ENCODE data around the gene ANTXRL. TPM values are rescaled to one million over a fixed set of nuclear protein-coding genes. Genes with fewer than 3 reads are reported as not detected.
"Not testable (repeated sequence)": the region's sequence is repeated elsewhere in the genome, so short reads cannot be mapped to it uniquely, and the experiment has no call there.

ANTXRL gene
- total RNA-seq, 6 donors from 2014 or later: not detected

DNA sequence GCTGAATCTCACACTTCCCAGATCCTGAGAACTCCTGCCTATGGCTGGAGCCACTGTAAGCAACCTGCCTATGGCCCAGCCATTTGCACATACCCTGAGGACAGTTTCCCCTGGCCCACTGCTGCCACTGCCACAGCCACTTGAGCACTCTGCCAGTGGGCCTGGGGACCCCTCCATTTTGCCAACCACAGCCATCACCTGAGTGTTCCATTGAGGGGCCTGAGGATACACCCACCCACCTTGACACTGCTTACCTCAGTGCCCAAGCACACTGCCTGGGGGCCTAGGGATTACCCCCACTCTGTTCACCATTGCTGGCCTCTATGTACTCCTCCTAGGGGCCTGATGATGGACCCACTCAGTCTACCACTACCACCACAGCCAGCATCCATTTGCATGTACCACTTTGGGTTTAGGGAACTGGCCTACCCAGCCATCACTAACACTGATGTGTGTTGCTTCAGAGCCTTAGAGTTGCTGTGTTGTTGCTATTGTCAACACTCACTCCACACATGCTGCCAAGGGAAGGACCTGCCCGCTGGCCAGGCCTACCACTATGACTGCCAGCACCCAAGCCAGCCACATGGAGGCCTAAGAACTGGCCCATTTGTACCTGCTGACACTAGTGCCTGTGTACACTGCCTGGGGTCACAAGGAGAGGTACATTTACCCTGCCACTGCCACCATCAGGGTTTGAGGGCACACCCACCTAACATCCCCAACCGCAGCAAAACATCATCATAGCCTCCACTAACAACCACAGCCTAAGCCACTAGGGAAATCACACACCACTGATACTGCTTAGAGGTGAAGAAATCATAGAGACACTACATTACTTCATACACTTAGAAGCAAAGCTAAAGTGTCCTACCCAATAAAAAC lies 45.9 kb upstream of the ANTXRL start:
- Histone ChIP-seq H3K27ac (no peak overlapping the region), H3K36me3 (no peaks in the 10 kb centered on the region), H3K4me1 (no peaks in the 10 kb centered on the region), H3K27me3 (no peaks in the 10 kb centered on the region), H3K9me3 (peaks cover 0 to 5% (median 2%) of the 10 kb centered on the region in 4 donors), H3K4me3 (no peak overlapping the region)
- WGBS, 2 donors: 88 to 93% methylated on average over 2 of the region's 2 CpGs
- DNase-seq (peak in 1 of 2 donors; percentile 2), ATAC-seq (ENCODE audit: low FRiP score in 2 of 2) (peak in 1 of 2 donors; percentile 50)
- TF ChIP-seq POLR2A (IDR thresholded peaks at IDR 0.05) (no peak), POLR2AphosphoS5 (IDR thresholded peaks at IDR 0.05) (no peak), EP300 (IDR thresholded peaks at IDR 0.05) (no peak)
- TF ChIP-seq, protein P1, sequence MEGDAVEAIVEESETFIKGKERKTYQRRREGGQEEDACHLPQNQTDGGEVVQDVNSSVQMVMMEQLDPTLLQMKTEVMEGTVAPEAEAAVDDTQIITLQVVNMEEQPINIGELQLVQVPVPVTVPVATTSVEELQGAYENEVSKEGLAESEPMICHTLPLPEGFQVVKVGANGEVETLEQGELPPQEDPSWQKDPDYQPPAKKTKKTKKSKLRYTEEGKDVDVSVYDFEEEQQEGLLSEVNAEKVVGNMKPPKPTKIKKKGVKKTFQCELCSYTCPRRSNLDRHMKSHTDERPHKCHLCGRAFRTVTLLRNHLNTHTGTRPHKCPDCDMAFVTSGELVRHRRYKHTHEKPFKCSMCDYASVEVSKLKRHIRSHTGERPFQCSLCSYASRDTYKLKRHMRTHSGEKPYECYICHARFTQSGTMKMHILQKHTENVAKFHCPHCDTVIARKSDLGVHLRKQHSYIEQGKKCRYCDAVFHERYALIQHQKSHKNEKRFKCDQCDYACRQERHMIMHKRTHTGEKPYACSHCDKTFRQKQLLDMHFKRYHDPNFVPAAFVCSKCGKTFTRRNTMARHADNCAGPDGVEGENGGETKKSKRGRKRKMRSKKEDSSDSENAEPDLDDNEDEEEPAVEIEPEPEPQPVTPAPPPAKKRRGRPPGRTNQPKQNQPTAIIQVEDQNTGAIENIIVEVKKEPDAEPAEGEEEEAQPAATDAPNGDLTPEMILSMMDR (IDR thresholded peaks at IDR 0.05): no peak

- TF ChIP-seq, protein P1 (IDR thresholded peaks at IDR 0.05): no peak
- no peak for TF ChIP-seq POLR2A (IDR thresholded peaks at IDR 0.05)
- no peak for TF ChIP-seq EP300 (IDR thresholded peaks at IDR 0.05)
- no peak for TF ChIP-seq POLR2AphosphoS5 (IDR thresholded peaks at IDR 0.05)
- DNase-seq (peak in 1 of 2 donors; percentile 10), ATAC-seq (ENCODE audit: low FRiP score in 2 of 2) (no peak)
- peaks cover 0 to 5% (median 2%) of the 10 kb centered on the region in 4 donors for H3K9me3 ChIP-seq
- 87 to 91% methylated on average over 9 of the region's 9 CpGs for WGBS, 2 donors
- no peaks in the 10 kb centered on the region for H3K4me1 ChIP-seq
- no peaks in the 10 kb centered on the region for H3K36me3 ChIP-seq
- no peak overlapping the region for H3K27ac ChIP-seq
- no peak overlapping the region for H3K4me3 ChIP-seq
- no peaks in the 10 kb centered on the region for H3K27me3 ChIP-seq
Measured at GRCh38 chr10:46245381-46245900, 41.4 kb upstream of the ANTXRL start.

GRCh38 chr10:46246400-46247180 lies 40.2 kb upstream of the ANTXRL start:
- not testable (repeated sequence) for H3K36me3 ChIP-seq, H3K27ac ChIP-seq, H3K4me3 ChIP-seq, H3K4me1 ChIP-seq, H3K27me3 ChIP-seq, DNase-seq, H3K9me3 ChIP-seq
- WGBS, 2 donors: 71 to 72% methylated on average over 4 to 10 of the region's 10 CpGs
- ATAC-seq (ENCODE audit: low FRiP score in 2 of 2): peak; percentile 15 to 19

GRCh38 chr10:46247181-46247475 lies 39.7 kb upstream of the ANTXRL start:
- Histone ChIP-seq H3K27me3 (no peaks in the 10 kb centered on the region), H3K4me3 (no peak overlapping the region), H3K27ac (no peak overlapping the region), H3K36me3 (no peaks in the 10 kb centered on the region), H3K4me1 (no peaks in the 10 kb centered on the region), H3K9me3 (peaks cover 0 to 4% (median 1%) of the 10 kb centered on the region in 4 donors)
- ATAC-seq (ENCODE audit: low FRiP score in 2 of 2): no peak
- TF ChIP-seq POLR2AphosphoS5 (IDR thresholded peaks at IDR 0.05): no peak
- no peak for TF ChIP-seq EP300 (IDR thresholded peaks at IDR 0.05)
- TF ChIP-seq, protein P1 (IDR thresholded peaks at IDR 0.05): no peak
- TF ChIP-seq POLR2A (IDR thresholded peaks at IDR 0.05): no peak
- DNase-seq: no peak
- 87 to 90% methylated on average over 3 of the region's 3 CpGs for WGBS, 2 donors

GRCh38 chr10:46247808-46248569 lies 38.8 kb upstream of the ANTXRL start:
- Histone ChIP-seq H3K4me1 (no peaks in the 10 kb centered on the region), H3K36me3 (no peaks in the 10 kb centered on the region), H3K27me3 (no peaks in the 10 kb centered on the region), H3K9me3 (no peaks in the 10 kb centered on the region), H3K27ac (no peak overlapping the region), H3K4me3 (no peak overlapping the region)
- TF ChIP-seq, protein P1 (IDR thresholded peaks at IDR 0.05): no peak
- no peak for TF ChIP-seq POLR2A (IDR thresholded peaks at IDR 0.05)
- no peak for TF ChIP-seq POLR2AphosphoS5 (IDR thresholded peaks at IDR 0.05)
- TF ChIP-seq EP300 (IDR thresholded peaks at IDR 0.05): no peak
- DNase-seq (peak; percentile 18 to 58), ATAC-seq (ENCODE audit: low FRiP score in 2 of 2) (no peak)
- 69 to 85% methylated on average over 8 to 14 of the region's 14 CpGs for WGBS, 2 donors
